ENCODE results near the gene MASP1. TPM values are rescaled to one million over a fixed set of nuclear protein-coding genes. Genes with fewer than 3 reads are reported as not detected.

Gene MASP1
- total and polyA plus RNA-seq, 2 experiments from 2014 or later = 1.6 to 3.0 TPM

DNA sequence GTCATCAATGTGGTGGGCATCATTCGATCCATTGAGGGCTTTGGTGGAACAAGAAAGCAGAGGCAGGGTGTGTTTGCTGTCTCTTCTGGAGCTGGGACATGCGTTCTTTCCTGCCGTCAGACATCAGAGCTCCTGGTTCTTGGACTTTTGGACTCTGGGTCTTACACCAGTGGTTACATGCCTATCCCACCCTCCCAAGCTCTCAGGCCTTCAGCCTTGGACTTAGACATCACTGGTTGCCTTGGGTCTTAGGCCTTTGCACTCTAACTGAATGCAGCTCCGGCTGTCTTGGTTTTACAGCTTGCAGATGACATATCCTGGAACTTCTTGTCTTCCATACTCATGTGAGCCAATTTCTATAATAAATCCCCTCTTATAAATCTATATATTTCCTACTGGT is 8.1 kb upstream of the MASP1 start (continued):
- TF ChIP-seq ZNF462 (CRISPR knock-in tag; IDR thresholded peaks at IDR 0.05) (no peak), CREB1 (CRISPR knock-in tag; IDR thresholded peaks at IDR 0.05; ENCODE audit: low read depth) (no peak)

DNA sequence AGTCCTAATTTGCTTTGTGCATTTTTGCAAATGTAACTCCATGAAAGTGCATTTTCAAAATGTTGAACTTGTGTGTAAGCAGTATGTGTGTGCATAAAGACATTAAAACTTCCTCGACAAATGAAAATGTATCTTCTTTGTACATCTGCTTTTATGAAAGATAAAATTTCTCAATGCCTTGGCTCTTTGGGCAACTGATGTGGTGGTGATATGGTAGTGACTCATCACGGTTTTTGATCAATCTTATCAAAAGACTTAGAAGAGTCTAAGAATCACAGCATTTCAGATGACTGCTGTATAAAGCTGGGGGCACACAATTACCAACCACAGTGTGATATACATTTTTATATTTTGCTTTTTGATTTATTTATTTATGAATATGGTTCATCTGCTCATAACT is 5.4 kb upstream of the MASP1 start:
- Mint-ChIP-seq H3K4me1 (peaks cover 17% of the 10 kb centered on the region; the same call in 2 of the 3 replicates), H3K27ac (no peak overlapping the region), H3K9me3 (peaks cover 2% of the 10 kb centered on the region; the same call in 1 of the 3 replicates), H3K27me3 (ENCODE audit: insufficient read depth, low read depth, poor library complexity) (peaks cover 6% of the 10 kb centered on the region), H3K36me3 (ENCODE audit: low read depth) (no peaks in the 10 kb centered on the region), H3K4me3 (no peak overlapping the region)
- no peaks in the 10 kb centered on the region for H3K9me2 ChIP-seq (ENCODE audit: insufficient read depth)
- H3K4me3 ChIP-seq = no peak overlapping the region
- peaks cover 18% of the 10 kb centered on the region; the same call in 1 of the 2 replicates for H3K4me1 ChIP-seq (ENCODE audit: insufficient read depth)
- no peak overlapping the region for H3K4me2 ChIP-seq
- no peaks in the 10 kb centered on the region for H4K20me1 ChIP-seq (replicated peaks; ENCODE audit: insufficient read depth)
- no peak overlapping the region for H3K27ac ChIP-seq (ENCODE audit: low read depth)
- no peak for ATAC-seq
- H2AFZ ChIP-seq = no peak overlapping the region
- H3F3A ChIP-seq (replicated peaks; ENCODE audit: low read depth) = no peaks in the 10 kb centered on the region
- no peaks in the 10 kb centered on the region for H3K36me3 ChIP-seq (ENCODE audit: insufficient read depth)
- no peak for DNase-seq (ENCODE audit: low spot score)
- no peaks in the 10 kb centered on the region for H3K79me2 ChIP-seq (replicated peaks; ENCODE audit: insufficient read depth)
- H3K27me3 ChIP-seq (ENCODE audit: insufficient read depth) = no peaks in the 10 kb centered on the region
- TF ChIP-seq EZH2 (IDR thresholded peaks at IDR 0.05; ENCODE audit: low read depth, unreplicated experiment) (no peak), STAT1 (IDR thresholded peaks at IDR 0.05; ENCODE audit: unreplicated experiment) (no peak), JUNB (IDR thresholded peaks at IDR 0.05; ENCODE audit: unreplicated experiment) (no peak), ZNF462 (CRISPR knock-in tag; IDR thresholded peaks at IDR 0.05) (no peak), CREB1 (CRISPR knock-in tag; IDR thresholded peaks at IDR 0.05; ENCODE audit: low read depth) (no peak), NANOG (IDR thresholded peaks at IDR 0.05; ENCODE audit: borderline replicate concordance) (no peak), EZH2phosphoT487 (IDR thresholded peaks at IDR 0.05; ENCODE audit: unreplicated experiment) (no peak), ZNF114 (CRISPR knock-in tag; IDR thresholded peaks at IDR 0.05) (no peak), POLR2AphosphoS5 (IDR thresholded peaks at IDR 0.05; ENCODE audit: low read depth) (no peak)
